Psoas muscle (tissue), 8 donors: ENCODE measurements around the gene BAZ2B. TPM values are rescaled to one million over a fixed set of nuclear protein-coding genes. Genes with fewer than 3 reads are reported as not detected.

Experiments
- ATAC-seq, 4 donors: fragments of 200-7000 bp; cut with Tn5 transposase; one replicate each; pipeline ENCODE4 v1.9.1; 2020; ENCODE audit warnings: moderate library complexity in 3 of 4, mild to moderate bottlenecking in 2 of 4
- DNase-seq, 2 donors: peaks; one replicate each; pipeline ENCODE4 v3.0.0-alpha.2; 2020
- H3K27ac ChIP-seq: fragments of 200-600 bp; one replicate; pipeline ENCODE4 v1.8.0; 2022
- H3K27me3 ChIP-seq, 3 donors: fragments of 200-600 bp in 1 of 3; one replicate each; pipeline versions ENCODE4 v1.6.1 to v1.8.0; 2013 to 2022; ENCODE audit warnings: low read length in 2 of 3, mild to moderate bottlenecking in 2 of 3, moderate library complexity in 1 of 3; ENCODE audit not compliant: insufficient read depth in 3 of 3
- H3K36me3 ChIP-seq, 2 donors: fragments of 200-600 bp in 1 of 2; one replicate each; pipeline versions ENCODE4 v1.6.1 to v1.8.0; 2013 to 2022; ENCODE audit warnings: low read depth in 1 of 2, mild to moderate bottlenecking in 1 of 2, moderate library complexity in 1 of 2; ENCODE audit not compliant: insufficient read depth in 1 of 2
- H3K4me1 ChIP-seq: fragments of 200-600 bp; one replicate; pipeline ENCODE4 v1.8.0; 2022
- H3K4me3 ChIP-seq: fragments of 200-600 bp; one replicate; pipeline ENCODE4 v1.8.0; 2022; ENCODE audit warnings: mild to moderate bottlenecking
- H3K9me3 ChIP-seq: fragments of 200-600 bp; one replicate; pipeline ENCODE4 v1.8.0; 2022
- CTCF ChIP-seq: fragments of 200-600 bp; IDR thresholded peaks from one replicate; pipeline ENCODE4 v1.8.0; 2022; ENCODE audit warnings: antibody characterized with exemption
- WGBS, 3 donors: extraction: QIAGEN DNeasy Blood & Tissue Kit; methylation state at CpG; one replicate each; pipeline versions ENCODE4 v1.1.6 to v1.1.7; 2013; 5-methylcytosine and 5-hydroxymethylcytosine counted together
- intact Hi-C, 2 donors: fragments of 100-400 bp; cut with DNase I; formaldehyde crosslinking; loops; one replicate each; pipeline versions ENCODE4 v1.11.0 to v1.14.2; 2022
- polyA plus RNA-seq, 3 donors: library from polyadenylated mRNA; stranded (reverse); fragments of 200-250 nt; gene quantifications; one replicate each; pipeline ENCODE4 v1.2.3, GENCODE V29; 2013
- total RNA-seq, 4 donors: library from RNA; stranded (reverse); fragmentation: NEBNext Ultra II Directional in 2 of 4; extraction: Animal tissue kit (Norgen Biotek cat#: 25700) in 2 of 4; gene quantifications; one replicate each; pipeline versions ENCODE4 v1.2.1 to v1.2.4, GENCODE V29; 2021 to 2023
- donor health status: healthy with polysubstance abuse.
- donor health status: DM: no; HTN: no; CAD: no; lungs with moderate emphysema.
- donor health status: Bipolar disorder and iron deficiency.
- donor health status: healthy.
- donor health status: DM: yes; HTN: yes; CAD: no.
- donor health status: DM: no; HTN: no; CAD: no.
- donor health status: DM: no; HTN: no; CAD: no.
- donor health status: DM: yes; HTN: yes; CAD: no.

BAZ2B gene
- total and polyA plus RNA-seq, 7 donors, result 7.5 to 27.0 (median 22.7) TPM

GRCh38 chr2:159442159-159442852 is 174.0 kb downstream of the BAZ2B start:
- Histone ChIP-seq H3K27me3 (no peaks in the 10 kb centered on the region), H3K27ac (no peak overlapping the region), H3K4me3 (no peak overlapping the region), H3K4me1 (no peaks in the 10 kb centered on the region), H3K36me3 (peaks cover 0 to 78% of the 10 kb centered on the region in 2 donors), H3K9me3 (no peaks in the 10 kb centered on the region)
- TF ChIP-seq CTCF, result no peak
- DNase-seq (no peak), ATAC-seq (no peak)
- intact Hi-C loops, result no loop called here
- WGBS, 3 donors, result 67 to 83% (median 75%) methylated on average over 2 of the region's 2 CpGs

GRCh38 chr2:159441182-159441581 is 175.2 kb downstream of the BAZ2B start:
- Histone ChIP-seq H3K9me3 (no peaks in the 10 kb centered on the region), H3K27ac (no peak overlapping the region), H3K4me3 (no peak overlapping the region), H3K36me3 (peaks cover 0 to 78% of the 10 kb centered on the region in 2 donors), H3K4me1 (no peaks in the 10 kb centered on the region), H3K27me3 (no peaks in the 10 kb centered on the region)
- intact Hi-C loops, result no loop called here
- DNase-seq (no peak), ATAC-seq (peak in 1 of 4 donors; percentile 30)
- 29 to 71% (median 33%) methylated on average over 1 of the region's 1 CpG for WGBS, 3 donors
- TF ChIP-seq CTCF, result no peak

GRCh38 chr2:159439421-159439820 is 176.9 kb downstream of the BAZ2B start:
- Histone ChIP-seq H3K9me3 (no peaks in the 10 kb centered on the region), H3K4me1 (no peaks in the 10 kb centered on the region), H3K36me3 (peaks cover 0 to 71% of the 10 kb centered on the region in 2 donors), H3K27ac (no peak overlapping the region), H3K4me3 (no peak overlapping the region), H3K27me3 (no peaks in the 10 kb centered on the region)
- intact Hi-C loops, result no loop called here
- TF ChIP-seq CTCF, result no peak
- DNase-seq (no peak), ATAC-seq (no peak)

- Histone ChIP-seq H3K4me1 (no peaks in the 10 kb centered on the region), H3K4me3 (no peak overlapping the region), H3K9me3 (no peaks in the 10 kb centered on the region), H3K36me3 (peaks cover 0 to 65% of the 10 kb centered on the region in 2 donors), H3K27me3 (no peaks in the 10 kb centered on the region), H3K27ac (no peak overlapping the region)
- intact Hi-C loops, result no loop called here
- no peak for ATAC-seq
- no peak for DNase-seq
- WGBS, 3 donors, result 85 to 87% (median 87%) methylated on average over 5 of the region's 5 CpGs
- TF ChIP-seq CTCF, result no peak
Measured at GRCh38 chr2:159438720-159439353, 177.5 kb downstream of the BAZ2B start.
